GM21619 (cell line): ENCODE data around the gene KRTAP5-3.
A peak's percentile ranks its signal among the peaks of the same experiment; 100 is the strongest.
"Not testable (repeated sequence)": the region's sequence is repeated elsewhere in the genome, so short reads cannot be mapped to it uniquely, and the experiment has no call there.

Experiments
- ATAC-seq: cut with Tn5 transposase; IDR thresholded peaks from one replicate; pipeline ENCODE4 v1.9.1; 2021; ENCODE audit not compliant: unreplicated experiment

KRTAP5-3 gene

DNA sequence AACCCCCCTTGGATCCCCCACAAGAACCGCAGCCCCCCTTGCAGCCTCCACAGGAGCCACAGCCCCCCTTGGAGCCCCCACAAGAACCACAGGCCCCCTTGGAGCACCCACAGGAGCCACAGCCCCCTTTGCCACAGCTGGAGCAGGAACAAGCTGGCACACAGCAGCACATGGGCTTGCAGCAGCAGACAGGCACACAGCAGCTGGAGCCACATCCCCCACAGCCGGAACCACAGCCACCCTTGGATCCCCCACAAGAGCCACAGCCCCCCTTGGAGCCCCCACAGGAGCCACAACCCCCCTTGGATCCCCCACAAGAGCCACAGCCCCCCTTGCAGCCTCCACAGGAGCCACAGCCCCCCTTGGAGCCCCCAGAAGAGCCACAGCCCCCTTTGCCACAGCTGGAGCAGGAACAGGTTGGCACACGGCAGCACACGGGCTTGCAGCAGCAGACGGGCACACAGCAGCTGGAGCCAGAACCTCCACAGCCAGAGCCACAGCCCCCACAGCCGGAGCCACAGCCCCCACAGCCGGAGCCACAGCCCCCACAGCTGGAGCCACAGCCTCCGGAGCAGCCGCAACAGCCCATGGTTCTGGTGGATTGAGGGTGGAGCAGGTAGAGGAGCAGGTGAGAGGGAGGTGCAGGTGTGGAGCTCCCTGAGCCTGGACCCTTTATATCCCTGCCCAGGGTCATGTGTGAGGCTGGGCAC is 23.4 kb downstream of the KRTAP5-3 start, which contains the start of gene KRTAP5-1:
KRTAP5-1 (minus strand) TSS at position 623 of the 710 bp plus-strand sequence; CDS start at position 589, 34 bp downstream.
- not testable (repeated sequence) for ATAC-seq

DNA sequence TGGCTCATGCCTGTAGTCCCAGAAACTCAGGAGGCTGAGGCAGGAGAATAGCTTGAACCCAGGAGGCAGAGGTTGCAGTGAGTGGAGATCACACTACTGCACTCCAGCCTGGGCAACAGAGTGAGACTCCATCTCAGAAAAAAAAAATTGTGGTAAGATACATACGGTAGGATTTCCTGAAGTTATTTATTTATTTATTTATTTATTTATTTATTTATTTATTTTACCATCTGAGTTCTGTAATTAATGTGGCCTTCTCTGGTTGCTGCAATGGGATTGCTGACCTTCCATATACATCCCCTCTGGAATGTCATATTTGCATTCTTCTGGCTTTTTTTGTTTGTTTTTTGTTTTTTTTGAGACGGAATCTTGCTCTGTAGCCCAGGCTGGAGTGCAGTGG is 25.4 kb downstream of the KRTAP5-3 start:
- ATAC-seq, result not testable (repeated sequence)

DNA sequence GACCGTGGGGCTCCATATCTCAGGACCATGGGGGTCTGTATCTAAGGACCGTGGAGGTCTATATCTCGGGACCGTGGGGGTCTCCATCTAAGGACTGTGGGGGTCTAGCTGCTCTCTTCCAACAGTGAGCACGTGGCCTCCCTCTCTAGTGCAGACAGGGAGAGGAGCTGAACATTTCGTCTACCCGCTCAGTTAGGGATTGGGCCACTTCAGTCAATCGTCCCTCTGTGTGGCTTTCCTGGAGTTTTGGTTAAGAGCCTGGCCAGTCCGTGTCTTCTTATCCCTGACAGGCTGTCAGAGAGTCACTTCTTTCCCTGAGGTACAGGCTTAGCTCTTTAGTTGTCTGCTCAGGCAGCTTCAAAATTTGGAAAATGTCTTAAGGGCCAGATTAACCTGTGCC is 26.3 kb downstream of the KRTAP5-3 start:
- ATAC-seq, result no peak

DNA sequence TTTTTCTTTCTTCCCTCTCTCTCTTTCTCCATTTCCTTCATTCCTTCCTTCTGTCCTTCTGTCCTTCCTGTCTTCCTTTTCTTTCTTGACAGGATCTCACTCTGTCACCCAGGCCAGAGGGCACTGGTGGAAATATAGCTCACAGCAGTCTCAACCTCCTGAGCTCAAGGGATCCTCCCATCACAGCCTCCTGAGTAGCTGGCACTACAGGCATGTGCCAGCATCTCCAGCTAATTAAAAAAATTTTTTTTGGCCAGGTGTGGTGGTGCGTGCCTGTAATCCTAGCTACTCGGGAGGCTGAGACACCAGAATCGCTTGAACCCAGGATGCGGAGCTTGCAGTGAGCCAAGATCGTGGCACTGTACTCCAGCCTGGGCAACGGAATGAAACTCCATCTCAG is 31.4 kb downstream of the KRTAP5-3 start:
- ATAC-seq, result no peak

DNA sequence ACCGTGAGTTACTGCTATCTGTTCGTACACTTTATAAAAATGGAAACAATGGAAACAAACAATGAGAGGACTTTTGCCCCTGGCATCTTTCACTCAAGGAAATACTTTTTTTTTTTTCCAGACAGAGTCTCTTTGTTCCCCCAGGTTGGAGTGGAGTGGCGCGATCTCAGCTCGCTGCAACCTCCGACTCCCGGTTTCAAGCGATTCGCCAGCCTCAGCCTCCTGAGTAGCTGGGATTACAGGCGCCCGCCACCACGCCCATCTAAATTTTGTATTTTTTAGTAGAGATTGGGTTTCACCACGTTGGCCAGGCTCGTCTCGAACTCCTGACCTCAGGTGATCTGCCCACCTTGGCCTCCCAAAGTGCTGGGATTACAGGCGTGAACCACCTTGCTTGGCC is 32.5 kb downstream of the KRTAP5-3 start:
- ATAC-seq, result not testable (repeated sequence)

DNA sequence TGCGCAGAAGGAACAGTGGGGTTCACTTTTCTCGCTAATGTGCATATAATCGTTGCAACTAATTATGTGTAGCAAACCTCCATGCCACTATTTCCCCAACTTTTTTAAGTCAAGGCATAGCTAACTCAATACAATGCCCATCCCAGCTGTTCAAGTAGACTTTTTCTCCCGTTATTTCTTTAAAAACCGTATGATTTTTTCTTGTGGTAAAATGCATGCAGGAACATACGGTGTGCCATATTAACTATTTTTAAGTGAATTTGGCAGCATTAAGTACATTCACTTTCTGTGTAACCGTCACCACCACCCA is 33.4 kb downstream of the KRTAP5-3 start:
- ATAC-seq, result no peak

DNA sequence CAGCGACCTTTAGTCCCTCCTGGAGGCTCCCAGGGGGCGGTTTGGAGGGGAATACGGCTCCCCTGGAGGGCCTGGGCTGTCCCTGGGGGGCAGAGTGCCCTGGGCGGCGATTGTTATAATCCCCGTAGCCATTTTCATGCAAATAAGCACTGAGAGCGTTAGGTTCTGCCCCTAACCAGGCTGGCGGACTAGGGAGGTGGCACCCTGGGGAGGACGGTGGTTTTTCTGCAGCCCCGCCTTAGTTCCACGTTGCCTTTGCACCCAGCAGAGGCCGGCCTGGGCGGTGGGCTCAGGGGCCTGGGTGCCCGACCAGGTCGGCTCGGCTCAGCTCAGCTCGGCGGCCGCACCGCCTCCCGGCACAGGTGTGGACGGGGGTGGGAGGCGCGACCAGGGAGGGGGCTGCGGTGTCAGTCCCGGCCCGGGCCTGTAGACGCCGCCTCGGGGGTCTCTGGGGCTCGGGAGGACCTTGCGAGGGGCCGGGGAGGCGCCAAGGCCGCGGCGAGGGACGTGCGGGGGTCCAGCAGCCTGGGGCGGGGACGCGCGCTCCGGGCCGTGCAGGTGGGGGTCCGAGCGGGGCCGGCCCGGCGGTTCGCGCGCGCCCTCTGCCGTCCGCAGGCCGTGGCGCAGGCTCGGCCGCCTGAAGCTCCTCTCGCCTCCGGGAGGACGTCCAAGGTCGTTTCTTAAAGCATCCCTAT is 33.9 kb downstream of the KRTAP5-3 start:
- ATAC-seq, result no peak

DNA sequence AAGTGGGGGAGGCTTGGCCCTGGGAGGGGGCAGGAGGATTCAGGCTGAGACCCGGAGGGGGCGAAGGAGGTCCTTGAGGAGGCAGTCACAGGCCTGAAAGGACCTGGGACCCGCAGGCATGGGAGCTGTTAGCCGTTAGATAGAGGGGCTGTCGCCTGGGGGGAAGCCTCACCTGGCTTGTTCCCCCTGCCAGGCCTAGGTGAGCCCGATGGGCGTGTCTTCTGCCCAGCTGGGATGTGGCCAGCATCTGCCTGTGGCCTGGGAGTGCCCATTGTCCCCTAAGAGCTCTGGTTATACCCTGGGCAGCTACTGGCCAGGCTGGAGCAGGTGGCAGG is 34.4 kb downstream of the KRTAP5-3 start:
- no peak for ATAC-seq

DNA sequence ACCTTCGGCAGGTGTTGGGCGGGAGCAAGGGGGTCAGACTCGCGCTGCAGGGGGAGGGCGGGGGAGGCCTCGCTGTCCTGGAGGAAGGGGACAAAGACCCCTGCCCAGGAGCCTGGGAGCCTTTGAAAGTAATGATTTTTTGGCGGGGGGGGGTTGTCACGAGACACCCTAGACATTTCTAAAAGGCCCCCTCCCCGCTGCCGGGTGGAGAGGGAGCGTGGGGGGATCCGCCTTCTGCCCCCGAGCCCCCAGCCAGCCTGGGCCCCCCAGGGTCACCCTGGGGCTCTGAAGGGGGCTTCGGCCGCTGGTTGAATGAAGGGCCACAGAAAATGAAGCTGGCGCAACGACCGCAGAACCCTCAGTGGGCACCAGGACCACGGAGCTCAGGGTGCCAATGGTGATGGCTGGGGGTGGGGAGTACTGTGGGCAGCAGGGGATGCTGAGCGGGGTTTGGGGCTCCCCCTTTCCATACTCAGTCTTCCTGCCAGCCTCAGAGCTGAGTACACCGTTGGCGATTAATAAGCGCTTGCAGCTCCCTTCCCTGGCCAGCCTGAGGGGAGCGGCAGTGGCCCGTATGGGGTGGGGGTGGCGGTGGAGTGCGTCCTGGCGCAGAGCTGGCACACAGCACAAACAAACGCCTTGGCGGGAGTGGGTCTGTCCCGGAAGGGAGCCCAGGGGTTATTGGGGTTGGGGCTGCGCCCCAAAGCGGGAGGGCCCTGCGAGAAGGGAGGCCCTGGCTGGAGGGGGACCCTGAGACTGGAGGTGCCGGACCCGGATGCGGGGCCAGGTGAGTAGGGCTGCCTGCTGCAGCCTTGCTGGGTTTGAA is 35.0 kb downstream of the KRTAP5-3 start:
- ATAC-seq, result no peak

DNA sequence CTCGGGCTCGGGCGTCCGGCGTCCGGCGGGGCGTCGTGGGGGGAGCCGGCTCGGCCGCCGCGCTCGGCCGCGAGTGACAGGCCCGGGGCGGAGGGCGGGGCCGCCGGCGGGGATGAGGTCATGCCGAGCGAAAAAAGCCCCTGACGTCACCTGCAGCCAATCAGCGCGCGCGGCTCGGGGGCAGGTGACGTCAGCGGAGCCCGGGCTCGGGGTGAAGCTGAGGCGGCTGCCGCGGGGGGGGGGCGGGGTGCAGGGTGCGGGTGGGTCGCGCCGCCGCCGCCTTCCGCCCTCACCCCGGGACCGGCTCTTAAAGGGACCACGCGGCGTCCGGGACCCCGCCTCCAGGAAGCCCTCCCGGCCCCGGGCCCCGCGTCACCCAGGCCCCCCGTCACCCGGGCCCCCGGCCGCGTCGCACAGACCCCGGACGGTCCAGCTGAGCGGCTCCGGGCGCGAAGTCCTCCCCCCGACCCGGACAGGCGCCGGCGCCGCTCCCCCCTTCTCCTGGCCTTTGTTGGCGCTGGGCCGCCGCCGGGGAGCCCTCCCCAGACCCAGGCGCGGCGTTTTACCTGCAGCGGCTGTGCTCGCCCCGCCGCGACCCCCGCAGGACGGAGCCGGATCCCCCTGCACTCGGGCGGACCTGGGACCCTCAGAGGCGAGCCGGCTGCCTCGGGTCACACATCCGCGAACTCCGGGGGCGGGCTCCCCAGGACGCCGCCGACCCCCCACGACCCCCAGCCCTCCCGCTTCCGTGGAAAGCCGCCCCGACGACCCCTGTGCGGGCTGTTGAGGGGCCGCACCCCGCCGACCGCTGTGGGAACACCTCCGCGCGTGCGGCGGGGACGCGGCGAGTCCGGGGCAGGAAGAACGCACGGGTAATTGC is 35.8 kb downstream of the KRTAP5-3 start, which contains the start of gene DUSP8:
DUSP8 (minus strand) TSS at position 75 of the 880 bp plus-strand sequence. CDS start 6,445 bp downstream, outside the sequence.
- peak; percentile 46 for ATAC-seq

DNA sequence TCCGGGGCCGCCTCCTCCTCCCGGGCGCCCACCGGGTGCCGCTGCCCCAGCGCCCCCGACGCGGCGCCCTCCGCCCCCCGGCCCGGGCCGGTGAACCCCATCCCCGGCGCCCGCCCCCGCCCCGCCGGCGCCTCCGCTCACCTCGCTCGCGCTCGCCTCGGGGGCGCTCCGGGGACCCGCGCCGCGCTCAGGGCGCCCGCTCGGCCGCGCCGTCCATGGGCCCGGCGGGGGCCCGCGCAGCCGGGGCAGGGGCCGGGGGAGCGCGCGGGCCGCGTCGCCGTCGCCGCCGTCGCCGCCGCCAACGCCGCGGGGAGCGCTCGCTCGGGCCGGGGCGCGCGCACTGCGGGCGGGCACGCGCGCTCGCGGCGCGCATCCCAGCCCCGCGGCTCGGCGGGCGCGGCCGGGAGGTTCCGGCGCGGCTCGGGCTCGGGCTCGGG is 36.5 kb downstream of the KRTAP5-3 start:
- no peak for ATAC-seq

DNA sequence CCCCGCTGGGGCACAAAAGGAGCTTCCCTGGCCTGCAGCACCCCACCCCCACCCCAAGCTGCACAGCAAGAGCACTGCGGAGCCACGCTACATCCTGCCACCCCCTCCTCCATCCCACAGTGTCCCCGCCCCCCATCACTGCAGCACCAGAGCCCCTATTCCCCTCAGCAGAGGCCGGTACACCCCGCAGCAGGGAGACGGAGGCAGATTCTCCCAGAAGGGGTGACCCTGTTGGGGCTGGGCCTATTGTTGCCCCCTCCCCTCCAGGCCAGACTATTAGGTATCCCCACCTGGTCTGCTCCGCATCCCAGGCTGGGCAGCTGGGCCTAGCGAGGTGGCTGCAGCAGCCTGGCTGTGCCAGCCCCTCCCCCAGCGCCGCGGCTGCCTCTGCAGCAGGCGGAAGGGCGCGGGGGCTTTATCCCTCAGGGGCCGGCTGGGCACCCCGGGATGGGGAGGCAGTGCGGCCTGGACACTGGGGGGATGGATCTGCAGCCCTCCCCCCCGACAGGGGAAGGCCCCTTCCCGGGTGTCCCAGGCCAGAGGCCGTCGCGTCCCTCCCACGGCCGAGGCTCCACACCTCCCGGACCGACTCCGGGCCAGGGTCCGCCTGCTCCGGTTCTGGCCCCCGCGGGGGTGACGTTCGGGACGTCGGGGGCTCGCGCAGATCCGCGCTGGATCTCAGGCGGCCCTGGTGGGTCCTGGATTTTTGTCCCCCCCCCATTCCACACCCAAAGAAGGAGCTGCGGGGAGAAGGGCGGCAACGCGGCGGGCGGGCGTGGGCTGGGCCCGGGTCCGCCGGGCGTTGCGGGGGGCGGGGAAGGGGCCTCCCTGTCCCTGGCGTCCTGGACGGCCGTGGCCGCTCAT is 37.1 kb downstream of the KRTAP5-3 start:
- no peak for ATAC-seq

DNA sequence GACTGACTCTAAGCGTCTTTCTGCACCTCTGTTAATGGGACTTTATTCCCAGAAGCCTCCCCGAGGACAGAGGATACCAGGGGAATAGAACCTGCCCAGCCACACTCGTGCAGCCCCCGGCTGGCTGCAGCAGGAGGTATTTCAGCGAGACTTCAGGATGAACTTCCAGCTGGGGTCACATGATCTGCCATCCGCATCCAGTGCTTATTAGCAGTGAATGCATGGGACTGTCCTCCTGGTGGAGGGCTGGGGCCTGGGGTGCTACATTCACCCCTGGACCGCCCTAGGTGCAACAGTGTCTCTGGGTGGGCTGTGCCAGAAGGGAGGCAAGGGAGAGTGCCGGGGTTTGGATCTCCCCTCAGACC is 37.8 kb downstream of the KRTAP5-3 start:
- ATAC-seq, result no peak

DNA sequence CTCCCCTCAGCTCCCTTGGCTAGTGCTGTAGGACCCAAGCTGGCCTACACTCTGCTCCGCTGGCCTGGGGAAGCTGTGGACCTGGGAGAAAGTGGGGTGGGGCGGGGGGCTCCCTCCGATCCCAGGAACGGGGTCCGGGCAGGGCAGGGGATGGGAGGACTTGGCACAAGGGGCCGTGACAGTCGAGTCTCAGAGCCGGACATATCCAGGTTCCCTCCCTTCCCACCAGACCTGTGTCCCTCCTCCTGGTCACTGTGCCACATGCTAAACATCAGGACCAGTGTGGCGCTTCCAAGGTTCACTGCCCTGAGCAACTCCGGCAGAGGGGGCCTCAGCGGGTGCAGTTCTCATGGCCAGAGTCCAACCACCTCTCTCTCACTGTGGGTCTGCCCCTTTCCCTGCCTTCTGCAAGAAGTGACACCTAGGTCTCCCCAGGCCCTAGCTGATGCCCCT is 38.2 kb downstream of the KRTAP5-3 start:
- no peak for ATAC-seq

DNA sequence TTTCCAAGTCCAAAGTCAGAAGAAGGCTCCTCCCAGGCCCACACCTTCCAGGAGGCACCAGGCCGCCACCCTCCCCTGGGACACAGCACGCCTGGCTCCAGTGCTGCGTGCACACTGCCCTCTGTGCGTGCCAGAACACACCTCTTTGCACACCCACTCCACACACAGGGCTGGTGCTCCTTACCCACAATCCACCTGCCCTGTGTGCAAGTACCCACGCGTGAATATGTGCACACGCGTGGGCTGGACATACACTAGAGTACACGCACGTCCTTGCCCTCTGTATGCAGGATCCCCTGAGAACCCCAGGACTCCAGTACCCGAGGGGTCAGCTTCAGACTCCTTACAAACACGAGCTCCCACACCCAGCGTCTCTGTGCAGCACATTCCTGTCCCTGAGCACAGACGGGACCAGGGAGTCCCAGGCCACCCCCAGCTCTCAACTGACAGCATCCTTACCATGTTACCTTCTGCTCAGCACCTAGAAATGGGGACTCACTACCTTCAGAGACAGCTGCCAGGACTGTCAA is 38.9 kb downstream of the KRTAP5-3 start:
- ATAC-seq, result no peak

DNA sequence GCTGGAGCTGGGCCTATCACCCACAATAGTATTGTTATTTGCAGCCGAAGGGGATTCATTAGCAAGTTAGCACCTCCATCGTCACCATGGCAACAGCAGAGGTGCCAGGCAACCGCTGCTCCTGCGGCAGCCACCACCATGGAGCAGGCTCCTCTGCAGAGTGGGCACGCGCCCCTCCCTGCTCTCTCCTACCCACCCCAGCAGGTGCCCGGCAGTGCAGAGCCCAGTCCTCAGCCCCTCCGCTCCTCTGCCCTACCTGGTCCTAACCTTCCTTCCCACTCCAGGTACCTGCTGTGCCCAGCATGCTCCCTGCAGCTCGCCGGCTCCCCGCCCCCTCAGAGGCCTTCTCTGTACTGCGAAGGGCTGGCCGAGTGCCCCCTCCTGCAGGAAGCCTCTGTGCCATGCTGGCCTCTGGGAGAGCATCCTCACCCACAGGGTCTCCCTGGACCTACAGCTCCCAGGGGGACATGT is 39.8 kb downstream of the KRTAP5-3 start:
- no peak for ATAC-seq

DNA sequence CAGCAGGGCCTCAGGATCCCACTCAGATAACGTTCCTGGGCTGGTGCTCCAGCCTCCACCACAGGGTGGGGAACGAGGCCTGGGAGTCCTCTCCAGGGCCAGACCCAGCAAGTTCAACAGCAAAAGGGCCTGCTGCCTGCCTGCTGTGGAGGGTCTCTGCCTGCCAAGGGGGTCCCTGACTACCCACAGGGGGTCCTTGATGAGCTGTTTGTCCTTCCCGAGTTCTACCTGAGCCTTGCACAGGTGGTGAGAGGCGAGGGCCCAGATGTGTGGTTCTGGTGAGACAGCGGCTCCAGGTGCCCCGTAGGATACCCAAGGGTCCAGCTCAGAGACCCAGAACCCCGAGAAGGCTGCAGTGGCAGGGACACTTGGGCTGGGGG is 40.6 kb downstream of the KRTAP5-3 start:
- no peak for ATAC-seq

DNA sequence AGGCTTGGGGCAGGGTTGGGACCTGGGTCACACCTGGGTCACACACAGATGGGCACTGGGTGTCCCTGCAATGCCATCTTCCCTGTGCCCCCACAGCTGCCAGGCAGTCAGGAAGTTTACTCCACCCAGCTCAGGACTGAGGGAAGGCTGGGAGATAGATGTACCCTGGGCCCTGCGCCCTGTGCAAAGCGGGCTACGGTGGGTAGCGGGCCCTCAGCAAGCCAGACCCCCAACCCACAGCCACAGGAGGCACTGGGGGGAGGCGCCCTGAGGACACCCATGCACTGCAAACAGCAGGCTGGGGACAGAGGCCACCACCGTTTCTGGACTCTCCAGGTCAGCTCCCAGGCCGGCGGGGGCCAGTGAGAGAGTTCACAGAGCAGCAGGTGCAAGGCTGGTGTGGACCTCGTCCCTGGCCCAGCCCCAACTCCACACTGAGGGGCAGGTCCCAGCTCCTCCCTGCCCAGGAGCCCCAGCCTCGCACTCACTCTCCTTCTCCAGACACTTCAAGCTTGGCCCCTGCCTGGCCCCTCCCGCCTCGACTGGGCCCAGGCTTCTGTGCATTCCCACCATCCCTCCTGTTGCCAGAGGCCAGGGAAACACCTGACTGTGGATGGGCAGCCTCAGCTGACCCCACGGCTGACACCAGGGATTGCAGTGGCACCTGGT is 41.1 kb downstream of the KRTAP5-3 start:
- no peak for ATAC-seq
